Inferior parietal cortex (tissue), 1 donor: Measurements from ENCODE around the gene HRH1.
"Not testable (repeated sequence)": the region's sequence is repeated elsewhere in the genome, so short reads cannot be mapped to it uniquely, and the experiment has no call there.

Experiments
- DNase-seq: peaks from one replicate; pipeline ENCODE4 v3.0.0-alpha.2; 2016; ENCODE audit errors: extremely low spot score

HRH1 gene

GRCh38 chr3:11154036-11154952 is at the start of gene HRH1:
Gene HRH1 (plus strand): TSS chr3:11154493. CDS start chr3:11259038, 104,545 bp downstream.
- no peak for DNase-seq

- DNase-seq = not testable (repeated sequence)
Measured at GRCh38 chr3:11113316-11113715, 41.0 kb upstream of the HRH1 start.

GRCh38 chr3:11115548-11115947 is 38.7 kb upstream of the HRH1 start:
- DNase-seq = no peak

GRCh38 chr3:11116336-11117059 is 37.8 kb upstream of the HRH1 start:
- peak; percentile 28 for DNase-seq

- DNase-seq = no peak
Measured at GRCh38 chr3:11117591-11117990, 36.7 kb upstream of the HRH1 start.

GRCh38 chr3:11118181-11118682 is 36.1 kb upstream of the HRH1 start:
- no peak for DNase-seq

GRCh38 chr3:11120091-11120805 is 34.0 kb upstream of the HRH1 start:
- DNase-seq = no peak

- no peak for DNase-seq
Measured at GRCh38 chr3:11126653-11127052, 27.6 kb upstream of the HRH1 start.

- DNase-seq = no peak
Measured at GRCh38 chr3:11128682-11129632, 25.3 kb upstream of the HRH1 start.

GRCh38 chr3:11130385-11130784 is 23.9 kb upstream of the HRH1 start:
- DNase-seq = no peak

GRCh38 chr3:11131371-11131770 is 22.9 kb upstream of the HRH1 start:
- DNase-seq = no peak

- DNase-seq = not testable (repeated sequence)
Measured at GRCh38 chr3:11131886-11132285, 22.4 kb upstream of the HRH1 start.

- DNase-seq = no peak
Measured at GRCh38 chr3:11132861-11133260, 21.4 kb upstream of the HRH1 start.

GRCh38 chr3:11134794-11135193 is 19.5 kb upstream of the HRH1 start:
- no peak for DNase-seq

- DNase-seq = no peak
Measured at GRCh38 chr3:11136116-11136515, 18.2 kb upstream of the HRH1 start.

- no peak for DNase-seq
Measured at GRCh38 chr3:11136830-11137626, 17.3 kb upstream of the HRH1 start.

- DNase-seq = no peak
Measured at GRCh38 chr3:11137627-11137959, 16.7 kb upstream of the HRH1 start.

GRCh38 chr3:11138371-11138770 is 15.9 kb upstream of the HRH1 start:
- no peak for DNase-seq

GRCh38 chr3:11140030-11140712 is 14.1 kb upstream of the HRH1 start:
- no peak for DNase-seq

GRCh38 chr3:11140713-11141104 is 13.6 kb upstream of the HRH1 start:
- no peak for DNase-seq
